GM19463 (cell line): ENCODE data around the gene TMEM62.
"Not testable (repeated sequence)": the region's sequence is repeated elsewhere in the genome, so short reads cannot be mapped to it uniquely, and the experiment has no call there.

Source experiments
- ATAC-seq: cut with Tn5 transposase; IDR thresholded peaks from one replicate; pipeline ENCODE4 v1.9.1; 2021; ENCODE audit warnings: mild to moderate bottlenecking, moderate library complexity; ENCODE audit not compliant: unreplicated experiment

The TMEM62 gene

DNA sequence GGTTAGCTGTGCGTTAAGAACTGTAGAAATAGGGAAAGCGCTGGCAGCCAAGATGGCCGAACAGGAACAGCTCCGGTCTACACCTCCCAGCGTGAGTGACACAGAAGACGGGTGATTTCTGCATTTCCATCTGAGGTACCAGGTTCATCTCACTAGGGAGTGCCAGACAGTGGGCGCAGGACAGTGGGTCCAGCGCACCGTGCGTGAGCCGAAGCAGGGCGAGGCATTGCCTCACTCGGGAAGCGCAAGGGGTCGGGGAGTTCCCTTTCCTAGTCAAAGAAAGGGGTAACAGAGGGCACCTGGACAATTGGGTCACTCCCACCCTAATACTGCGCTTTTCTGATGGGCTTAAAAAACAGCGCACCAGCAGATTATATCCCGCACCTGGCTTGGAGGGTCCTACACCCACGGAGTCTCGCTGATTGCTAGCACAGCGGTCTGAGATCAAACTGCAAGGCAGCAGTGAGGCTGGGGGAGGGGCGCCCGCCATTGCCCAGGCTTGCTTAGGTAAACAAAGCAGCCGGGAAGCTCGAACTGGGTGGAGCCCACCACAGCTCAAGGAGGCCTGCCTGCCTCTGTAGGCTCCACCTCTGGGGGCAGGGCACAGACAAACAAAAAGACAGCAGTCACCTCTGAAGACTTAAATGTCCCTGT, 42.4 kb downstream of the TMEM62 start:
- ATAC-seq = not testable (repeated sequence)

DNA sequence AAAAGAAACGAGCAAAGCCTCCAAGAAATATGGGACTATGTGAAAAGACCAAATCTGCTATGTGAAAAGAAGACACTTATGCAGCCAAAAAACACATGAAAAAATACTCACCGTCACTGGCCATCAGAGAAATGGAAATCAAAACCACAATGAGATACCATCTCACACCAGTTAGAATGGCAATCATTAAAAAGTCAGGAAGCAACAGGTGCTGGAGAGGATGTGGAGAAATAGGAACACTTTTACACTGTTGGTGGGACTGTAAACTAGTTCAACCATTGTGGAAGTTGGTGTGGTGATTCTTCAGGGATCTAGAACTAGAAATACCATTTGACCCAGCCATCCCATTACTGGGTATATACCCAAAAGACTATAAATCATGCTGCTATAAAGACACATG, 43.8 kb downstream of the TMEM62 start:
- not testable (repeated sequence) for ATAC-seq

DNA sequence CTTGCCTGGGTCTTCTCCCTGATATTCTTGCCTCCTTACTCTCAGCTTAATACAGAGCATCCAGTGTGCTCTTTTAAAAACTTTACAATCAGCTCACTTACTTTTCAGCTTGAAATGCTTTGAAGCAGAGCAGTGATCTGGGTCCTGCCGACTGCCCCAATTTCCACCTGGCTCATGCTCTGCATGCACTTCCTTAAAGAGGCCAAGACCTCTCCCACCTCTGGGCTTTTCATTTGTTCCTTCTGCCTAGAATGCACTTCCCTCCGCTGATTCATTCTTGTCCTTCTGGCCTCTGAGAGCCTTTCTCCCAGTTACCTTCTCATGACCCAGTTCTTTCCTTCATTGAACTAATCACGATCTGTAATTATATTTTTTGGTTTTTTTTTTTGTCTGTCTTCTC, 49.9 kb downstream of the TMEM62 start:
- ATAC-seq = no peak

DNA sequence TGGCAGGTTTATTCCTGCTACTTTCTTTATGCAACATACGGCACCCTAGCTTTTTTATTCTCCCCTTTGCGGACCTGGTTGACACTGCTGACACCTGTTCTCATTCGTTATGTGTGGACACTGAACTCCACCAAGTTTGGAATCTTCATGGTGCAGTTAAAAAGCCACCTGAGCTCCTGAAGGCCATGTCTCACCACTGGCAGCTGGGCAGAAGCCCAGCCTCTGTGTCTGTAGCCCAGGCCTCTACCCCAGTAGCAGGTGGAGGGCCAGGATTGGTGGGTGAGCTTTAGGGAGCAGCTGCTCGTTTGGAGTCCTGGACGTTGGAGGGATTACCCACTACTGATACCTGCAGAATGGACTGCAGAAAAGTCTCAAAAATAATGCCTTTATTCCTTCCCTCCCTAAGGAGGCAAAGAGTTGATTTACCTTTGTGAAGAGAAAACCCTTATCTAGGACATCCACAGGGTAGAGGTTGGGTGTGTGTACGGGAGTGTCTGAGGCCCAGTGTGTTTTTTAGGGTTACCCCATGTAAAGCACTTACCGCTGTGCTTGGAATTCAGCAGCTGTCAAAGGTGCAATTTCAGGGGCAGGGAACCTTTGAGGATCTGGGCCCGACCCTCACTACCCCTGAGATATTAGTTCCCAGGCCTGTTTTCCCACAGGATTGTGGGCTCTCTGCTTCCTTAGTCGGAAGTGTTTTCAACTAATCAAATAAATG, 51.2 kb downstream of the TMEM62 start:
- ATAC-seq = no peak

DNA sequence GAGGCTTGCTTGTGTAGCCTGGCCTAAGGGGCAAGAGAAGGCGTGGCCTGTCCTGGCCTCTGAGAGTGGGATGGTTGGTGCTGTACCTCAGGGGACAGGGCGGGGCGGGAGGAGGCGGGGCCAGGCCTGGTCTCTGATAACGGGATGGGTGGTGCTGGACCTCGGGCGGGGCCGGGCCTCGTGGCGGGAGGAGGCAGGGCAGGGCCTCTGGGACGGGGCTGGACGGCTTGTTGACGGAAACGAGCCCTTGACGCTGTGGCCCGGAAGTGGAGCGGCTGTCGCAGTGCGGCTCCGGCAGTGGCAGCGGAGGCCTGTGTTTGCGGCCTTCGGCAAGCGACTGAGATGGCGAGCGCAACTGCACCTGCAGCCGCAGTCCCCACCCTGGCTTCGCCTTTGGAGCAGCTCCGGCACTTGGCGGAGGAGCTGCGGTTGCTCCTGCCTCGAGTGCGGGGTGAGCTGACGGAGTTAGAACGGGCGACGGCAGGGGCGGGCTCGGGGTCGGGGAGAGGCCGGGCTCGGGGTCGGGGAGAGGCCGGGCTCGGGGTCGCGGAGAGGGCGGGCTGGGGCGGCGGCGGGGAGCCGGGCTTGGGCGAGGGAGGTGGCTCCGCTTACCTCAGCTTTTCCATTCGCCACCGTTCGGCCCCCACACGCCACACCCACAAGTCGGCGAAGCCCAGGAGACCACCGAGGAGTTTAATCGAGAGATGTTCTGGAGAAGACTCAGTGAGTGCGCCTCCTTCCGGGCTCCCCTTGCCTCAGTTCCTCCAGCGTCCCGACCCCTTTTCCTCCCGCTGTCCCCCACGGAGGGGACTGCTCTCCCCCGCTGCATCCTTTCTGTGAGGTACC, 52.0 kb downstream of the TMEM62 start, which contains the start of gene CCNDBP1:
TSS of gene CCNDBP1 (plus strand) at position 247 of the 846 bp plus-strand sequence. CDS start at position 343, 96 bp downstream.
- peak; percentile 93 for ATAC-seq

DNA sequence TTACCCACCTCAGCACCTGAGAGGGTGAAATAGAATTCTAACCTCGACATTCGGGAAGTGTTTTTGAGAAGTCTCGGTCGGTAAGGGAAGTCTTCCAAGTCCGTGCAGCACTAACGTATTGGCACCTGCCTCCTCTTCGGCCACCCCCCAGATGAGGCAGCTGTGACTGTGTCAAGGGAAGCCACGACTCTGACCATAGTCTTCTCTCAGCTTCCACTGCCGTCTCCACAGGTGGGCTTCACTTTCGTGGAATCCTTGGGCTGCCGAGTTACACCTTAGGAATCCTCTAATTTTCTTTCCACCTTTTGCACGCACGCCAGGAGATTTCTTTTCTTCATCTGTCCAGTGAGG, 52.6 kb downstream of the TMEM62 start:
- peak; percentile 29 for ATAC-seq

DNA sequence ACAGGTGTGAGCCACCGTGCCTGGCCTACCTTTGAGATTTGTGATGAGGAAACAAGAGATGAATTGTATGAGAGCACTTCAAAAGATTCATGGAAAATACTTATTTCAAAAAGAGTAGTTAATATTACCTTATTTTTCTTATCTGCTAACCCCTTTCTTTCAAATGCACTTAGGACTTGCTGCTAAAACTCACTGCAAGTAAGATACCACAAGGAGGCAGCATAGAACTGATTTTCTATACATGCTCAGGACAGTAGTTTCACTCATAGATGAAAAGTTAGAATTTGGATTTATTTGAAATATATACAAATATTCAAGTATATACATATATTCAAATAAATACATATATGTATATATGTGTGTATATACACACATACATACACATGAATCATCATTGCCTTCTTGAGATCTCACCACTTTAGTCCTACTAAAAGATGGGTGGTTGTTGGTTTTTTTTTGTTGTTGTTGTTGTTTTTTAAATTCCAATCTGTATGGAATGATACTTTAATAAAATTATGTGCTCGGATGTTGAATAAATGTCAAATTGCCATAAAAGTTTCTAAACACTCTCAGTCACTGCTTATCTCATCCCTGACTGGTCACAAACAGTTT, 54.3 kb downstream of the TMEM62 start:
- no peak for ATAC-seq

DNA sequence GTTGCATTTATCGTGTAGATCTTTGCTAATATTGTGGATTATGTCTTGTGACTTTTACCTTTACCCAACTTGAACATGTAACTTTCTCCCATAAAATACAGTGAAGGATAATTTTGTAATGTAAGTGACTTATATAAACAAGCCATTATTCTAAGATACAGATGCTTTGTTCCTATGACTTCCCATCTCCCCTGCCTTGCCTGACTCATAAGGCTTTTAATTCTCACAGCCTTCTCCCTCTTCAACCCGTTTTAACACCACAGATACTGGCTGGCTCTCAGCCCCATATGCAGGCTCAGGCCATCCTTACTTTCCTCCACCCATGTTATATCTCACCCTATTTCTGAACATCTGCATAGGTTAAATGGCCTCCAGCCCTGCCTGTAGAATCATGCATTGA, 55.9 kb downstream of the TMEM62 start:
- no peak for ATAC-seq

DNA sequence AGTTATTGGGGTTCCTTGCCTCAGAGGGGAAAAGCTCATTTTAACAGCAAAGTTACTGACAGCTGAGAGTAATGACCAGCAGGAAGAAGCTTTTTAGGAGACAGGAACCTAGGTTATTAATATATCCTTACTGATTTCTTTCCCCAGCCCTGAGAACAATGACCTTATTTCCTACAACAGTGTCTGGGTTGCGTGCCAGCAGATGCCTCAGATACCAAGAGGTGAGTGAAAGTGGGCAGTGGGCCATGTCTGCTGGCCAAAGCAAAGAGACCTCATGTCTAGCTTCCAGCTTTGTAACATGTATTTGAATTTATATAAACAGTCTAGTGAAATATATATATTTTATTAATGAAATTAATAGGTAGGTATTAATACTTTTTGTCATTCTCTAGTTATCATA, 56.8 kb downstream of the TMEM62 start:
- ATAC-seq = no peak

DNA sequence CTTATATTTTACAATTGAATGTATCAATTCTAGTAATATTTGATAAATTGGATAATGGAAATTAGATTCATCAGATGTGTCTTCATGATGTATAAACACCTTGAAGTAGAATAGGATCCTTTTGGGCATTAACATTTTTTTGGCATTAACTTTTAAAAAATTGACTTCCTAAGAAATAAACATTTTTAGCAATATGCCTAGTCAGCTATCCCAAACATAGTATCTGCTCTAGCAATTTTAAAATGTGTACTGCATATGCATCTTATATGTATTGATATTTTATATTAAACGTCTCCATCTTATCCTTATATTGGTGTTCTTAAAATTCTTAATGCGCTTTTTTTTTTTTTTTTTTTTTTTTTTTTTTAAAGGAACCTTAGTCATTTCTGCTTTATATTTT, 60.3 kb downstream of the TMEM62 start:
- no peak for ATAC-seq

DNA sequence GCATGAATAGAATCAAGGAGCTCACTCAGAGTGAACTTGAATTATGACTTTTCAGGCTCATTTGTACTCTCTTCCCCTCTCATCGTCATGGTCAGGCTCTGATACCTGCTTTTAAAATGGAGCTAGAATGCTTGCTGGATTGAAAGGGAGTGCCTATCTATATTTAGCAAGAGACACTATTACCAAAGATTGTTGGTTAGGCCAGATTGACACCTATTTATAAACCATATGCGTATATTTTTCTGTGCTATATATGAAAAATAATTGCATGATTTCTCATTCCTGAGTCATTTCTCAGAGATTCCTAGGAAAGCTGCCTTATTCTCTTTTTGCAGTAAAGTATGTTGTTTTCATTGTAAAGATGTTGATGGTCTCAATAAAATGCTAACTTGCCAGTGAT, 61.4 kb downstream of the TMEM62 start:
- no peak for ATAC-seq

DNA sequence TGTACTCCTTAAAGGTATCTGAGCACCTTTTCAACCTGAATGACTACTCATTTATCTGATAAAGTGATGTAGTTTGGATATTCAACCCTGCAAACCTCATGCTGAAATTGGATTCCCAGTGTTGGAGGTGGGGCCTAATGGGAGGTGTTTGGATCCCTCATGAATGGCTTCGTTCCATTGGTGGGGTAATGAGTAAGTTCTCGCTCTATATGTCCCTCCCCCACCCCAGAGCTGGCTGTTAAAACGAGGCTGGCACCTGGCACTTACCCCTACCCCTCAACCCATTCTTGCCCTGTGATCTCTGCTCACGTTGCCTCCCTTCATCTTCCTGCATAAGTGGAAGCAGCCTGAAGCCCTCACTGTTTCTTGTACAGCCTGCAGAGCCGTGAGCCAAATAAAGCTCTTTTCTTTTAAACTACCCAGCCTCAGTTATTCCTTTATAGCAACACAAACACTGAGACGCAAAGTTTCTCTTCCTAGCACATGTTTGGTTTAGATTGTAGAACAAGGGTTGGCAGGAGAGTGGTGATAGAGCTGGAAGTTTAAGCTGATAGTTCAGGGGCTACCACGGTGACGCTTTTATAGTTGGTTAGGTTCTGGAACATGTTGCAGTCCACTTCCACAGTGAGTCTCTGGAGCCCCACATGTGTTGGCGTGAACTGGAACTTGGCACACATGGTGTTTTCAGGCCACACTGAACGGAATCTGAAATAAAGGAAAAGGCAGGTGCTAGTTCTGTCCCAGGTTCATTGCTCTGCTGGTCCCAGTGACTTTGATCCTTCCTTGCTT, 63.6 kb downstream of the TMEM62 start:
- ATAC-seq = no peak

DNA sequence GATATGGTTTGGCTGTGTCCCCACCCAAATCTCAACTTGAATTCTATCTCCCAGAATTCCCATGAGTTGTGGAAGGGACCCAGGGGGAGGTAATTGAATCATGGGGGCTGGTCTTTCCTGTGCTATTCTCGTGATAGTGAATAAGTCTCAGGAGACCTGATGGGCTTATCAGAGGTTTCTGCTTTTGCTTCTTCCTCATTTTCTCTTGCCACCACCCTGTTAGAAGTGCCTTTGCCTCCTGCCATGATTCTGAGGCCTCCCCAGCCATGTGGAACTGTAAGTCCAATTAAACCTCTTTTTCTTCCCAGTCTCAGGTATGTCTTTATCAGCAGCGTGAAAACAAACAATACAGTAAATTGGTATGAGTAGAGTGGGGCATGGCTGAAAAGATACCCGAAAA, 64.4 kb downstream of the TMEM62 start:
- ATAC-seq = not testable (repeated sequence)

DNA sequence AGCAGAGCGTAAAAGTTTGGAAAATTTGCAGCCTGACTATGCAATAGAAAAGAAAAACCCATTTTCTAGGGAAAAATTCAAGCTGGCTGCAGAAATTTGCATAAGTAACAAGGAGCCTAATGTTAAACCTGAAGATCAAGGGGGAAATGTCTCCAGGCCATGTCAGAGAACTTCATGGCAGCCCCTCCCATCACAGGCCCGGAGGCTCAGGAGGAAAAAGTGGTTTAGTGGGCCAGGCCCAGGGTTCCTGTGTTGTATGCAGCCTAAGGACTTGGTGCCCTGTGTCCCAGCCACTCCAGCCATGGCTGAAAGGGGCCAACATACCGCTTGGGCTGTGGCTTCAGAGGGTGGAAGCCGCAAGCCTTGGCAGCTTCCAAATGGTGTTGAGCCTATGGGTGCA, 65.2 kb downstream of the TMEM62 start:
- not testable (repeated sequence) for ATAC-seq

DNA sequence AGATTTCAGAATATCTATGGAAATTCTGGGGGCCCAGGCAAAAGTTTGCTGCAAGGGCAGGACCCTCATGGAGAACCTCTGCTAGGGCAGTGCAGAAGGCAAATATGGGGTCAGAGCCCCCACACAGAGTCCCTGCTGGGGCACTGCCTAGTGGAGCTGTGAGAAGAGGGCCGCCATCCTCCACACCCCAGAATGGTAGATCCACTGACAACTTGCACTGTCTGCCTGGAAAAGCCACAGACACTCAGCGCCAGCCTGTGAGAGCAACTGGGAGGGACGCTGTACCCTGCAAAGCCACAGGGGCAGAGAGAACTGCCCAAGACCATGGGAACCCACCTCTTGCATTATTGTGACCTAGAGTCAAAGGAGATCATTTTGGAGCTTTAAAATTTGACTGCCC, 65.6 kb downstream of the TMEM62 start:
- no peak for ATAC-seq

DNA sequence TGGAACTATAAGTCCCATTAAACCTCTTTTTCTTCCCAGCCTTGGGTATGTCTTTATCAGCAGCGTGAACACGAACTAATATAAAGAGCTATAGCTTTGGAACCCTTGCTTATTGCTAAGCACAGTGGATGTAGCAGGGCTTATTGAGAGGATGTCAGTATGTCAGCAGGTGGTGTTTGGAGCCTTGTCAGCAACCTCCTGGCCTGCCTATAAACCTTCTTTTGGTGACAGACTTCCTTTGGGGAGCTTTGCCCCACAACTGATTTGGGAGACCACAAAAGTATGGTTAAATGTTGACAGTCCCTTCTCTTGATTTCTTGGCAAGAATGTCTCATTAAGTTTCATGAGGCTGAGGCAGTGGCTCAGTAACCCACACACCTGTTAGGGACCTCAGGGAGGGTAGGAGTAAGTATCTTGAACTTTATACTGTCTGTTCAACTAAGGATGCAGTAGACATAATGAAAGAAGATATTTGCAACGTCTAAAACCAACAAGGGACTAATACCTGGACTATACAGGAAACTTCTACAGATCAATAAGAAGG, 66.6 kb downstream of the TMEM62 start:
- no peak for ATAC-seq

DNA sequence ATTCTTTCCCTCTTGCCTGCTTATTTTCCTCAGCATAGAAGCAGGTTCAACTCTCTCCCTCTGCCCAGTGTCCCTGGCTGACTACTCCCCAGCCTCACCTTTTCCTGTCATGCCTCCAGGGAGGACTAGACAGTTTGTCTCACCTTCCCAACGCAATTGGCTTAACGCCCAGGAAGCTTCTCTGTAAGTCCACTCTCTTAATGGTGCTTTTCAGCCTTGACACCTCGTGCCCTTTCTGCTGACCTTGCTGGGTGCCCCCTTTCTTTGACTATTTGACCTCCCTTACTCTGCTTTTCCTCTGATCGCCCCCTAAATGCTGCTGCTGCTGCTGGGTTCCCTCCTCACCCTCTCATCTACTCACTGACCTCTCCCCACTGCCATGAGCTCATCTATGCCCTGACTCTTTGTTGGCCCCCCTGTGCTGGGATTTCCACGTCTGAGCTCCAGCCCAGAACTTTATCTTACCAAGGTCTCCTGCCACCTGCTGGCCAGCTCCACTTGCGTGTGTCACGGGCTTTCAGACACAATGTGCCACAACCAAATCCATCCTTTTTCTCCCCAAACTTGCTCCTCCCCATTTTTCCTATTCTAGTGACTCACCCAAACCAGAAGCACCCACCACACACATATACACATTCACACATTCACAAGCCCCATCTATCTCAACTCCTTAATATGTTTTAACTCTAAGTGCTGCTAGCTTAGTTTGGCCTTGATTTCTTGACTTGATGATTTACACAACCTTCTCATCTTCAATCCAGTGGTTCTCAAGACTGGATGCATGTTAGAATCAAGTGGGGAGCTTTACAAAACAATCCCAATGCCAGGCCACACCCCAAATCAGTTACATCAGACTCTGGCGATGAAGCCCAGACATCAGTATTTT, 70.9 kb downstream of the TMEM62 start:
- ATAC-seq = no peak

DNA sequence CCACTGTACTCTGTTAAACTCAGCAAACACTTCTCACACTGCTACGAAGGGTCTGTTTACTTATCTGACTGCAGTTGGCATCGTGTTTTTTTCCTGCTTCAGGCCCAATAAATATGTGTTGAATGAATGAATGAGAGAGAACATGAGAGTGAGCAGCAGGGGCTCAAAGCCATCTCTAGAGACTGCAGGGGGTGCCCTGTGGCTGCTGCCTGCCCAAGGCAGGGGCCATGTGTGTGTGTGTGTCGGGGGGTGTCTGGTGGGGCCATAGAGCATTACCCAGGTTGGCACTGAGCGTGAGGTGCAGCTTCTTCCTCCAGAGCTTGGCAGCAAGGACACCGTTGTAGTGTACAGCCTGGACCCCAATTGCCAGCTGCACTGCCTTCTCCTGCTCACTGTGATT, 72.7 kb downstream of the TMEM62 start:
- ATAC-seq = no peak

DNA sequence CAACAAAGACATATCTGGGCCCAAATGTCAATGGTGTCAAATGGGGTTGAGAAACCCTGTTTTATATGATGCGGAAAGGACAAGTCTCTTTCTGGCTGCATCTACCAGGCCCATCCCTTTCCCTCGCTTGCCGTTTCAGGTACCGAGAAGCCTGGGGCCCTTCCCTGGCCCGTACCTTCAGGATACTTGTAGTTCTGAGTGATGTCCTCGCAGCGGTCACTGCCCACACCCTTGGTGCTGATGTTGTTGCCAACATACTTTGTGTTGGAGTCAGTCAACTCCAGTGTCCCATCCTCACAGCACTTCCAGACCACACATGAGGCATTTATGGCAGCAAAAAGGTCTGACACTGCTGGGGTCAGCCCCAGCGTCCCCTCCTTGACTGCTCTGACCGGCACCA, 73.6 kb downstream of the TMEM62 start:
- no peak for ATAC-seq
